ENCODE measurements around the gene CELF3.

The CELF3 gene

DNA sequence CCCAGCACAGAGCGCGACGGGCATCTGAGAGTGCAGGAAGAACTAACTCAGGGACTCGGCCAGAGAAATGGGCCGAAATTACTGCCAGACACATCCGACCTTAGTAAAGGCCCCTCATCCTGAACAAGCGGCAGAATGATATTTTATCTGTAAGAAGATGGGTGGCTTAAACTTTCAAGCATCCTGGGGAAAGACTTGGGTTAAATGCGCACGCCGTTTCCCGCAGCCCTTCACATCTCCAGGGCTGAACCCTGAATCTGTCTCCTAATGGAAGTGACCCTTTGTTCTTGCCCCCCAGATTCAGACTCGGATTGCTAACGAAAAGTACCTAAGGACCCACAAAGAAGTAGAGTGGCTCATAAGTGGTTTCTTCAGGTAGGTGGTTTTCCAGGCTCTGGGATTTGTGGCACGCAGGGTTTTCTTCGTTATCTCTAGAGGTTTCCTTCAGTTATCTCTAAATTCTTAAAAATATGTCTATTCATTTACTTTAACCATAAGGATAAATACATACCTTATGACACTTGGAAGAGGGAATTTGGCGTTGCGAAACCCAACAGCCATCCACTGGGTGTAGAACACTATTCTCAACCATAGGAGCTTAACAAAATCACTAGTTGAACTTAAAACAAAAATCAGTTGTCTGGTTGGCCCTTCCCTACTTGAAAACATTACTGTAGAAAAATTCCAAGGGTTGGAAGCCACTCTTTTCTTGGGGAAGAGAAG lies 5.3 kb upstream of the CELF3 start:
- peak overlapping the region; percentile 52 for H3K4me2 ChIP-seq (ENCODE audit: insufficient read depth, low read length)
- H3K4me1 ChIP-seq (ENCODE audit: insufficient read depth, low read length): peaks cover 7% of the 10 kb centered on the region
- H3K36me3 ChIP-seq (ENCODE audit: insufficient read depth, low read length): no peaks in the 10 kb centered on the region
- H3K79me2 ChIP-seq (ENCODE audit: insufficient read depth, low read length): no peaks in the 10 kb centered on the region
- no peak overlapping the region for H3K9ac ChIP-seq (ENCODE audit: low read depth, low read length)
- peaks cover 31% of the 10 kb centered on the region for H3K27me3 ChIP-seq (ENCODE audit: insufficient read depth, low read length, poor library complexity)
- no peaks in the 10 kb centered on the region for H3K9me3 ChIP-seq (ENCODE audit: insufficient read depth, low read length, severe bottlenecking)
- no peak for DNase-seq
- no peak overlapping the region for H2AFZ ChIP-seq (ENCODE audit: low read depth, low read length)
- 0 out of 4 replicates have a peak overlapping the region, but pooled peaks of 1 of the 2 experiments have one; percentile 26 for H3K4me3 ChIP-seq (ENCODE audit: low read depth in 1 of 2, low read length in 2 of 2)
- H4K20me1 ChIP-seq (ENCODE audit: insufficient read depth, low read length): no peaks in the 10 kb centered on the region
- no peak overlapping the region for H3K27ac ChIP-seq (ENCODE audit: low read length)
- no peak for ATAC-seq (ENCODE audit: insufficient read depth, low read depth)
- TF ChIP-seq, protein P1, sequence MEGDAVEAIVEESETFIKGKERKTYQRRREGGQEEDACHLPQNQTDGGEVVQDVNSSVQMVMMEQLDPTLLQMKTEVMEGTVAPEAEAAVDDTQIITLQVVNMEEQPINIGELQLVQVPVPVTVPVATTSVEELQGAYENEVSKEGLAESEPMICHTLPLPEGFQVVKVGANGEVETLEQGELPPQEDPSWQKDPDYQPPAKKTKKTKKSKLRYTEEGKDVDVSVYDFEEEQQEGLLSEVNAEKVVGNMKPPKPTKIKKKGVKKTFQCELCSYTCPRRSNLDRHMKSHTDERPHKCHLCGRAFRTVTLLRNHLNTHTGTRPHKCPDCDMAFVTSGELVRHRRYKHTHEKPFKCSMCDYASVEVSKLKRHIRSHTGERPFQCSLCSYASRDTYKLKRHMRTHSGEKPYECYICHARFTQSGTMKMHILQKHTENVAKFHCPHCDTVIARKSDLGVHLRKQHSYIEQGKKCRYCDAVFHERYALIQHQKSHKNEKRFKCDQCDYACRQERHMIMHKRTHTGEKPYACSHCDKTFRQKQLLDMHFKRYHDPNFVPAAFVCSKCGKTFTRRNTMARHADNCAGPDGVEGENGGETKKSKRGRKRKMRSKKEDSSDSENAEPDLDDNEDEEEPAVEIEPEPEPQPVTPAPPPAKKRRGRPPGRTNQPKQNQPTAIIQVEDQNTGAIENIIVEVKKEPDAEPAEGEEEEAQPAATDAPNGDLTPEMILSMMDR (IDR thresholded peaks at IDR 0.05; ENCODE audit: borderline replicate concordance, extremely low read depth, low read length, poor library complexity, severe bottlenecking): no peak
- no peak for TF ChIP-seq EZH2 (IDR thresholded peaks at IDR 0.05; ENCODE audit: borderline replicate concordance, low read depth, low read length, severe bottlenecking)

DNA sequence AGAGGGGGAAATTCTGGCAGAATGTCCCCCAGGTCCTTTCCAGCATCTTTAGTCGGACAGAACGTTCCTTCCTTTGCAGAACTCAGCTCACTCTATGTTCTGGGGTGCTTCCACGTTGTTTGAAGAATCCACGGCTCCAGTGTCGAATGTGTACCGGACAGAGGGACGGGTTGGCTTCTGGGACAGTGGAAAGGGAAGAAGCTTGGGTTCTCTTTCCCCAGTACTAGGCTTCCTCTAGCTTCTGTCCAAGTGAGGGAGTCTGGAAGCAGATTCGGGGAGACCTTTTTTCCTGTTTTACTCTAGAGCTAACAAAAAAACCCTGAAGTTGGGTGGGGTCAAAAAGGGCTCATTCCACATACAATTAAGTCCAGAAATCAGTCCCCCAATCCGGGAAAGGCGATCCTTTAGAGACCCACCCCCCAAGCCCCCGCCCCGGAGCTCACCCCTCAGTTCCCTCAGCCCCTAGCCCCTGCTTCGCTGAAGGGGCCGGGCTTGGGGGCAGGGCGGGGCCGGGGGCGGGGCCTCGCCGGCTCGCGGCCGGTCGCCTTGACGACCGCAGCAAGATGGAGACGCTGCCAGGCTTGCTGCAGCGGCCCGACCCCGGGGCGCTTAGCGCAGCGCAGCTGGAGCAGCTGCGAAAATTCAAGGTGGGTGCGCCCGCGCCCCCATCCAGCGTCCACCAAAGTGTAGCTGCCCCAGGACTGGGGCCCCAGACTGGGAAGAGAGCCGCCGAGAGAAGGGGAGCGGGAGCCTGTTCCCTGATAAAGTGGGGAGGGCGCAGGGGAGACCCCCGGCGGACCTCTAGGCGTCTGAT lies 4.6 kb upstream of the CELF3 start, which contains the start of gene RIIAD1:
Gene RIIAD1, plus strand, starts transcription at position 549 of the 814 bp plus-strand sequence. Its CDS starts 15 bp downstream, at position 564.
- H3K4me3 ChIP-seq (ENCODE audit: low read depth in 1 of 2, low read length in 2 of 2): 0 out of 4 replicates have a peak within 1 kb of the TSS, but pooled peaks of 1 of the 2 experiments have one; percentile 26
- no peaks in the 10 kb centered on the region for H3K9me3 ChIP-seq (ENCODE audit: insufficient read depth, low read length, severe bottlenecking)
- H3K9ac ChIP-seq (ENCODE audit: low read depth, low read length): no peak within 1 kb of the TSS
- no peak within 1 kb of the TSS for H2AFZ ChIP-seq (ENCODE audit: low read depth, low read length)
- H4K20me1 ChIP-seq (ENCODE audit: insufficient read depth, low read length): no peaks in the 10 kb centered on the region
- DNase-seq: peak; percentile 44
- H3K4me1 ChIP-seq (ENCODE audit: insufficient read depth, low read length): peaks cover 7% of the 10 kb centered on the region
- peaks cover 31% of the 10 kb centered on the region for H3K27me3 ChIP-seq (ENCODE audit: insufficient read depth, low read length, poor library complexity)
- H3K27ac ChIP-seq (ENCODE audit: low read length): no peak within 1 kb of the TSS
- H3K79me2 ChIP-seq (ENCODE audit: insufficient read depth, low read length): no peaks in the 10 kb centered on the region
- ATAC-seq (ENCODE audit: insufficient read depth, low read depth): peak; percentile 90
- no peaks in the 10 kb centered on the region for H3K36me3 ChIP-seq (ENCODE audit: insufficient read depth, low read length)
- H3K4me2 ChIP-seq (ENCODE audit: insufficient read depth, low read length): peak within 1 kb of the TSS; percentile 52
- TF ChIP-seq, protein P1 (IDR thresholded peaks at IDR 0.05; ENCODE audit: borderline replicate concordance, extremely low read depth, low read length, poor library complexity, severe bottlenecking): no peak
- no peak for TF ChIP-seq EZH2 (IDR thresholded peaks at IDR 0.05; ENCODE audit: borderline replicate concordance, low read depth, low read length, severe bottlenecking)

DNA sequence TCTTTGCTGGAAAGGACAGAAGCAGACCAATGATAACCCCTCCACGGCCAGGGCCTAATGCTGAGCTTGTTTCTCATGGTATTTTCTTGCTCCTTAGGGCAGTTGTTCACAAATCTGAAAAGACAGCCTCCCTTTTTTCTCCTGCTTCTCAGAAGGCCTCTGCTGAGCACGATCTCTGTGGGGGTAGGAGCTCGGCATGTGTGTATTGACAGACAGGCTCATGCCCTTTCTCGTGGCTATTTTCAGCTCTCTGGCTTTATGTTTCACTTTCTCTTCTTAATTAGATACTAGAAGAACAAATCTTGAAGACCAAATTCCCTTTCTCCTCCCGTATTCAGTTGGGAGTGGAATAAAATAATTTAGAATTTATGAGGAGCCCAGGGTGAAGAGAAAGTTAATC lies 4.0 kb upstream of the CELF3 start:
- H3K4me2 ChIP-seq (ENCODE audit: insufficient read depth, low read length): peak overlapping the region; percentile 52; the same call in 1 of the 2 replicates
- TF ChIP-seq, protein P1 (IDR thresholded peaks at IDR 0.05; ENCODE audit: borderline replicate concordance, extremely low read depth, low read length, poor library complexity, severe bottlenecking): no peak
- no peak for TF ChIP-seq EZH2 (IDR thresholded peaks at IDR 0.05; ENCODE audit: borderline replicate concordance, low read depth, low read length, severe bottlenecking)
- no peaks in the 10 kb centered on the region for H3K79me2 ChIP-seq (ENCODE audit: insufficient read depth, low read length)
- no peak overlapping the region for H3K4me3 ChIP-seq (ENCODE audit: low read depth in 1 of 2, low read length in 2 of 2)
- no peaks in the 10 kb centered on the region for H4K20me1 ChIP-seq (ENCODE audit: insufficient read depth, low read length)
- peaks cover 7% of the 10 kb centered on the region for H3K4me1 ChIP-seq (ENCODE audit: insufficient read depth, low read length)
- H3K9me3 ChIP-seq (ENCODE audit: insufficient read depth, low read length, severe bottlenecking): no peaks in the 10 kb centered on the region
- no peak overlapping the region for H2AFZ ChIP-seq (ENCODE audit: low read depth, low read length)
- 0 out of 3 replicates have a peak, but pooled peaks have one; percentile 18 for ATAC-seq (ENCODE audit: insufficient read depth, low read depth)
- H3K36me3 ChIP-seq (ENCODE audit: insufficient read depth, low read length): no peaks in the 10 kb centered on the region
- H3K27me3 ChIP-seq (ENCODE audit: insufficient read depth, low read length, poor library complexity): peaks cover 28% of the 10 kb centered on the region
- DNase-seq: no peak
- H3K27ac ChIP-seq (ENCODE audit: low read length): no peak overlapping the region
- H3K9ac ChIP-seq (ENCODE audit: low read depth, low read length): no peak overlapping the region
